ENCODE data around the gene SLC37A3. TPM values are rescaled to one million over a fixed set of nuclear protein-coding genes. Genes with fewer than 3 reads are reported as not detected.

The SLC37A3 gene
- total RNA-seq, 1 donor from 2014 or later, result 31.1 TPM

GRCh38 chr7:140358024-140358411, 40.3 kb downstream of the SLC37A3 start:
- Histone ChIP-seq H3K4me3 (no peak overlapping the region), H3K9me3 (no peaks in the 10 kb centered on the region), H3K27ac (no peak overlapping the region), H3K27me3 (ENCODE audit: low read depth) (no peaks in the 10 kb centered on the region), H3K36me3 (peaks cover 49% of the 10 kb centered on the region), H3K4me1 (no peaks in the 10 kb centered on the region)
- no peak for ATAC-seq
- no peak for DNase-seq
- TF ChIP-seq CTCF (IDR thresholded peaks at IDR 0.05), result no peak
- intact Hi-C loops (cut with DNase I), result no loop called here

GRCh38 chr7:140350056-140350455, 48.3 kb downstream of the SLC37A3 start:
- intact Hi-C loops (cut with DNase I), result no loop called here
- Histone ChIP-seq H3K27me3 (ENCODE audit: low read depth) (no peaks in the 10 kb centered on the region), H3K9me3 (no peaks in the 10 kb centered on the region), H3K4me3 (no peak overlapping the region), H3K36me3 (peaks cover 89% of the 10 kb centered on the region), H3K4me1 (no peaks in the 10 kb centered on the region), H3K27ac (no peak overlapping the region)
- no peak for DNase-seq
- no peak for ATAC-seq
- TF ChIP-seq CTCF (IDR thresholded peaks at IDR 0.05), result no peak

GRCh38 chr7:140349144-140349771, 49.1 kb downstream of the SLC37A3 start:
- H3K27me3 ChIP-seq (ENCODE audit: low read depth), result no peaks in the 10 kb centered on the region
- H3K9me3 ChIP-seq, result no peaks in the 10 kb centered on the region
- no peak overlapping the region for H3K27ac ChIP-seq
- DNase-seq (no peak), ATAC-seq (no peak)
- H3K4me3 ChIP-seq, result no peak overlapping the region
- intact Hi-C loops (cut with DNase I), result no loop called here
- peaks cover 89% of the 10 kb centered on the region for H3K36me3 ChIP-seq
- H3K4me1 ChIP-seq, result no peaks in the 10 kb centered on the region
- no peak for TF ChIP-seq CTCF (IDR thresholded peaks at IDR 0.05)

- DNase-seq, result no peak
- TF ChIP-seq CTCF (IDR thresholded peaks at IDR 0.05), result no peak
- H3K36me3 ChIP-seq, result peaks cover 89% of the 10 kb centered on the region
- H3K9me3 ChIP-seq, result no peaks in the 10 kb centered on the region
- ATAC-seq, result no peak
- intact Hi-C loops (cut with DNase I), result no loop called here
- no peak overlapping the region for H3K4me3 ChIP-seq
- no peaks in the 10 kb centered on the region for H3K4me1 ChIP-seq
- no peak overlapping the region for H3K27ac ChIP-seq
- H3K27me3 ChIP-seq (ENCODE audit: low read depth), result no peaks in the 10 kb centered on the region
Measured at GRCh38 chr7:140348161-140348849, 50.0 kb downstream of the SLC37A3 start.

- H3K36me3 ChIP-seq, result peaks cover 88% of the 10 kb centered on the region
- no peaks in the 10 kb centered on the region for H3K9me3 ChIP-seq
- no peak for TF ChIP-seq CTCF (IDR thresholded peaks at IDR 0.05)
- intact Hi-C loops (cut with DNase I), result no loop called here
- no peaks in the 10 kb centered on the region for H3K27me3 ChIP-seq (ENCODE audit: low read depth)
- DNase-seq (no peak), ATAC-seq (no peak)
- H3K4me1 ChIP-seq, result no peaks in the 10 kb centered on the region
- no peak overlapping the region for H3K27ac ChIP-seq
- no peak overlapping the region for H3K4me3 ChIP-seq
Measured at GRCh38 chr7:140347218-140347617, 51.1 kb downstream of the SLC37A3 start.
